Suprapubic skin (tissue), 4 donors: Measurements from ENCODE around the gene AKAP13. TPM values are rescaled to one million over a fixed set of nuclear protein-coding genes. Genes with fewer than 3 reads are reported as not detected.

ENCODE experiments used
- DNase-seq, 2 donors: peaks; one replicate each; pipeline ENCODE4 v3.0.0-alpha.2; 2019; ENCODE audit warnings: low spot score in 2 of 2
- H3K27ac ChIP-seq: fragments of 200-600 bp; sonication (generic); one replicate; pipeline ENCODE4 v1.5.1; 2019
- H3K27me3 ChIP-seq: fragments of 200-600 bp; sonication (generic); one replicate; pipeline ENCODE4 v1.5.1; 2019
- H3K36me3 ChIP-seq: fragments of 200-600 bp; sonication (generic); one replicate; pipeline ENCODE4 v1.5.1; 2019
- H3K4me1 ChIP-seq: fragments of 200-600 bp; sonication (generic); one replicate; pipeline ENCODE4 v1.5.1; 2019
- H3K4me3 ChIP-seq: fragments of 200-600 bp; sonication (generic); one replicate; pipeline ENCODE4 v1.5.1; 2019; ENCODE audit warnings: mild to moderate bottlenecking
- H3K9me3 ChIP-seq: fragments of 200-600 bp; sonication (generic); one replicate; pipeline ENCODE4 v1.5.1; 2019
- CTCF ChIP-seq, 2 donors: fragments of 200-600 bp in 1 of 2; fragments of 450-650 bp in 1 of 2; sonication (generic) in 1 of 2; IDR thresholded peaks; one replicate each; pipeline ENCODE4 v1.5.1; 2016 to 2019; ENCODE audit warnings: antibody characterized with exemption in 2 of 2, mild to moderate bottlenecking in 1 of 2, moderate library complexity in 1 of 2
- EP300 ChIP-seq: sonication (generic); formaldehyde crosslinking; IDR thresholded peaks from one replicate; pipeline ENCODE4 v1.6.1; 2017; ENCODE audit warnings: antibody characterized with exemption
- POLR2A ChIP-seq, 2 donors: fragments of 450-650 bp; IDR thresholded peaks; one replicate each; pipeline ENCODE4 v1.6.1; 2017; ENCODE audit warnings: antibody characterized with exemption in 2 of 2, mild to moderate bottlenecking in 2 of 2, moderate library complexity in 2 of 2
- POLR2AphosphoS5 ChIP-seq, 3 donors: sonication (generic); formaldehyde crosslinking; IDR thresholded peaks; one replicate each; pipeline ENCODE4 v1.6.1; 2017; ENCODE audit warnings: antibody characterized with exemption in 3 of 3
- WGBS: methylation state at CpG from one replicate; pipeline ENCODE4 v1.1.5; 2018; 5-methylcytosine and 5-hydroxymethylcytosine counted together
- total RNA-seq, 4 donors: library from RNA; depleted of rRNA; stranded (reverse); fragments of >200 nt; gene quantifications; one replicate each; pipeline ENCODE4 v1.1.0, GENCODE V29; 2016

AKAP13 gene
- total RNA-seq, 4 donors from 2014 or later: 124 to 249 (median 163) TPM

GRCh38 chr15:85563731-85564130, 183.3 kb downstream of the AKAP13 start:
- no peak for DNase-seq

GRCh38 chr15:85564686-85565085, 184.3 kb downstream of the AKAP13 start:
- Histone ChIP-seq H3K9me3 (no peaks in the 10 kb centered on the region), H3K4me1 (peaks cover 7% of the 10 kb centered on the region), H3K4me3 (no peak overlapping the region), H3K27me3 (no peaks in the 10 kb centered on the region), H3K27ac (no peak overlapping the region), H3K36me3 (no peaks in the 10 kb centered on the region)
- TF ChIP-seq POLR2A (IDR thresholded peaks at IDR 0.05) (no peak), EP300 (no peak), CTCF (IDR thresholded peaks at IDR 0.05) (no peak), POLR2AphosphoS5 (IDR thresholded peaks at IDR 0.05) (no peak)
- no peak for DNase-seq
- 45% methylated on average over 2 of the region's 2 CpGs for WGBS

More at GRCh38 chr15:85563731-85564130, 183.3 kb downstream of the AKAP13 start:
- Histone ChIP-seq H3K36me3 (no peaks in the 10 kb centered on the region), H3K27me3 (no peaks in the 10 kb centered on the region), H3K4me3 (no peak overlapping the region), H3K4me1 (peaks cover 10% of the 10 kb centered on the region), H3K9me3 (no peaks in the 10 kb centered on the region), H3K27ac (no peak overlapping the region)
- WGBS: 94% methylated on average over 1 of the region's 1 CpG
- TF ChIP-seq POLR2AphosphoS5 (IDR thresholded peaks at IDR 0.05) (no peak), CTCF (IDR thresholded peaks at IDR 0.05) (no peak), POLR2A (IDR thresholded peaks at IDR 0.05) (no peak), EP300 (no peak)

GRCh38 chr15:85568261-85568808, 187.9 kb downstream of the AKAP13 start:
- TF ChIP-seq EP300: no peak
- no peak for TF ChIP-seq POLR2A (IDR thresholded peaks at IDR 0.05)
- TF ChIP-seq POLR2AphosphoS5 (IDR thresholded peaks at IDR 0.05): no peak
- no peak for TF ChIP-seq CTCF (IDR thresholded peaks at IDR 0.05)
- no peaks in the 10 kb centered on the region for H3K9me3 ChIP-seq
- WGBS: 92% methylated on average over 7 of the region's 7 CpGs
- DNase-seq: no peak
- peaks cover 5% of the 10 kb centered on the region for H3K4me1 ChIP-seq
- no peak overlapping the region for H3K27ac ChIP-seq
- no peaks in the 10 kb centered on the region for H3K27me3 ChIP-seq
- H3K36me3 ChIP-seq: no peaks in the 10 kb centered on the region
- H3K4me3 ChIP-seq: no peak overlapping the region

GRCh38 chr15:85570336-85570735, 189.9 kb downstream of the AKAP13 start:
- no peak for TF ChIP-seq EP300
- TF ChIP-seq POLR2AphosphoS5 (IDR thresholded peaks at IDR 0.05): no peak
- no peak for TF ChIP-seq CTCF (IDR thresholded peaks at IDR 0.05)
- no peak for TF ChIP-seq POLR2A (IDR thresholded peaks at IDR 0.05)
- no peaks in the 10 kb centered on the region for H3K36me3 ChIP-seq
- H3K4me3 ChIP-seq: no peak overlapping the region
- no peak overlapping the region for H3K27ac ChIP-seq
- H3K4me1 ChIP-seq: no peaks in the 10 kb centered on the region
- no peaks in the 10 kb centered on the region for H3K9me3 ChIP-seq
- DNase-seq: no peak
- H3K27me3 ChIP-seq: no peaks in the 10 kb centered on the region
- WGBS: 83% methylated on average over 8 of the region's 8 CpGs

DNA sequence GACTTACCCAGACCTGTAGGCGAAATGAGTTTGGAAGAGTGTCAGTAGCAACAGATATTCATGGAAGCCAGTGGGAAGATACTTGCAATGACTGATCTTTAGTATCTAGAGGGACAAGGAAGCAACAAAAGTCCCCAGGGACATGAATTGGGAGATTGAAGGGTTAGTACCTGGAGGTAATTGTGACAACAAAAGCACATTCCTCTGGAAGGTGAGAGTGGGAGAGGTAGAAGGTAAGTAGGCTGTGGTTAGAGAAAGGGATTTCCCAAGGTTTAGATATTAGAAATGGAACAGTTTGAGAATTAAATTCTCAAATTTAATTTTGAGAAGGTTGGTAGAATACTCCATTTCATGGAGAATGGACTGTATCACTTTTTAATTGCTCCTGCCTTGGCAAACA, 191.4 kb downstream of the AKAP13 start:
- no peaks in the 10 kb centered on the region for H3K27me3 ChIP-seq
- no peak for DNase-seq
- H3K36me3 ChIP-seq: no peaks in the 10 kb centered on the region
- 50% methylated on average over 1 of the region's 1 CpG for WGBS
- TF ChIP-seq CTCF (IDR thresholded peaks at IDR 0.05) (no peak), EP300 (no peak), POLR2A (IDR thresholded peaks at IDR 0.05) (no peak)
- no peaks in the 10 kb centered on the region for H3K4me1 ChIP-seq
- H3K4me3 ChIP-seq: no peak overlapping the region
- no peak overlapping the region for H3K27ac ChIP-seq
- no peaks in the 10 kb centered on the region for H3K9me3 ChIP-seq
